Upper lobe of left lung (tissue), 4 donors: Measurements from ENCODE around the gene MARCHF9.

Source experiments
- EP300 ChIP-seq, 4 donors: sonication (generic); formaldehyde crosslinking; IDR thresholded peaks; one replicate each; pipeline ENCODE4 v1.5.1; 2017; ENCODE audit warnings: antibody characterized with exemption in 4 of 4, control low read depth in 2 of 4
- POLR2A ChIP-seq, 4 donors: fragments of 450-650 bp; IDR thresholded peaks; one replicate each; pipeline ENCODE4 v1.5.1; 2016 to 2017; ENCODE audit warnings: antibody characterized with exemption in 4 of 4, mild to moderate bottlenecking in 2 of 4
- POLR2AphosphoS5 ChIP-seq, 2 donors: sonication (generic); formaldehyde crosslinking; IDR thresholded peaks; one replicate each; pipeline ENCODE4 v1.5.1; 2017; ENCODE audit warnings: antibody characterized with exemption in 2 of 2
- TF ChIP-seq, protein P1 (sequence below), 6 experiments: fragments of 450-650 bp in 4 of 6; fragments of 200-600 bp in 2 of 6; sonication (generic) in 2 of 6; IDR thresholded peaks; one replicate each; pipeline ENCODE4 v1.5.1; 2016 to 2019; ENCODE audit warnings: antibody characterized with exemption in 6 of 6

DNA sequence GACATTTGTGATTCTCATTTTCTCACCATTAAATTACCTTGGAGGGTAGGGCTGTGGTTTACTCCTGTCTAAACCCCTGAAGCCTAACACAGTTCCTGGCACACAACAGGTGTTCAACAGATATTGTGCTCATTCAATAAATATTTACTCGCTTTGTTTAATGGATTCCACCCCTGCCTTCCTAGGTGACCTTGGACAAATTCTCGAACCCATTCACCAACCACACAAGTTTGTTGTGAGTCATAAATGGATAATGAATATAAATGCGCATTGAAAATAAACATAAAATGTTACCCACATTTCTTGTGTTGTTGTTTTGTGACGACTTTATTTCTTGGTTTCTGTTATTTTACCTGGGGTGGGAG lies 27.3 kb downstream of the MARCHF9 start:
- TF ChIP-seq, protein P1, sequence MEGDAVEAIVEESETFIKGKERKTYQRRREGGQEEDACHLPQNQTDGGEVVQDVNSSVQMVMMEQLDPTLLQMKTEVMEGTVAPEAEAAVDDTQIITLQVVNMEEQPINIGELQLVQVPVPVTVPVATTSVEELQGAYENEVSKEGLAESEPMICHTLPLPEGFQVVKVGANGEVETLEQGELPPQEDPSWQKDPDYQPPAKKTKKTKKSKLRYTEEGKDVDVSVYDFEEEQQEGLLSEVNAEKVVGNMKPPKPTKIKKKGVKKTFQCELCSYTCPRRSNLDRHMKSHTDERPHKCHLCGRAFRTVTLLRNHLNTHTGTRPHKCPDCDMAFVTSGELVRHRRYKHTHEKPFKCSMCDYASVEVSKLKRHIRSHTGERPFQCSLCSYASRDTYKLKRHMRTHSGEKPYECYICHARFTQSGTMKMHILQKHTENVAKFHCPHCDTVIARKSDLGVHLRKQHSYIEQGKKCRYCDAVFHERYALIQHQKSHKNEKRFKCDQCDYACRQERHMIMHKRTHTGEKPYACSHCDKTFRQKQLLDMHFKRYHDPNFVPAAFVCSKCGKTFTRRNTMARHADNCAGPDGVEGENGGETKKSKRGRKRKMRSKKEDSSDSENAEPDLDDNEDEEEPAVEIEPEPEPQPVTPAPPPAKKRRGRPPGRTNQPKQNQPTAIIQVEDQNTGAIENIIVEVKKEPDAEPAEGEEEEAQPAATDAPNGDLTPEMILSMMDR (IDR thresholded peaks at IDR 0.05), result no peak
- TF ChIP-seq POLR2AphosphoS5 (IDR thresholded peaks at IDR 0.05), result no peak
- TF ChIP-seq POLR2A (IDR thresholded peaks at IDR 0.05), result no peak
- no peak for TF ChIP-seq EP300 (IDR thresholded peaks at IDR 0.05)
